Neural cell (in vitro differentiated cells): ENCODE results near the gene GDAP2. TPM values are rescaled to one million over a fixed set of nuclear protein-coding genes. Genes with fewer than 3 reads are reported as not detected.

Experiments used
- H2AFZ ChIP-seq: fragments of 200-600, 300-800 bp; sonication (generic), shearing (Covaris generic); 2 replicates; pipeline ENCODE4 v1.6.0; 2014; ENCODE audit warnings: low read depth, mild to moderate bottlenecking, antibody characterized with exemption, low read length, moderate library complexity
- H3F3A ChIP-seq: fragments of 200-600 bp; shearing (Covaris generic); 2 replicates; pipeline ENCODE4 v1.6.1; 2016; ENCODE audit warnings: mild to moderate bottlenecking, moderate library complexity, mixed read lengths, antibody characterized with exemption, low read length; ENCODE audit not compliant: insufficient read depth, poor library complexity, severe bottlenecking
- H3K27ac ChIP-seq: fragments of 200-600, 300-800 bp; sonication (generic), shearing (Covaris generic); 2 replicates; pipeline ENCODE4 v1.5.1; 2014; ENCODE audit warnings: mild to moderate bottlenecking, low read length, moderate library complexity
- H3K27me3 ChIP-seq: fragments of 300-800, 200-600 bp; sonication (generic), shearing (Covaris generic); 2 replicates; pipeline ENCODE4 v1.6.0; 2014; ENCODE audit warnings: mild to moderate bottlenecking, low read depth, low read length, moderate library complexity; ENCODE audit not compliant: insufficient read depth
- H3K36me3 ChIP-seq: fragments of 300-800, 200-600 bp; sonication (generic), shearing (Covaris generic); 2 replicates; pipeline ENCODE4 v1.5.1; 2014; ENCODE audit warnings: mild to moderate bottlenecking, antibody characterized with exemption, low read length, moderate library complexity; ENCODE audit not compliant: insufficient read depth
- H3K4me2 ChIP-seq: fragments of 300-800, 200-600 bp; sonication (generic), shearing (Covaris generic); 2 replicates; pipeline ENCODE4 v1.6.0; 2014; ENCODE audit warnings: mild to moderate bottlenecking, low read length
- H3K4me3 ChIP-seq: fragments of 300-800, 200-600 bp; sonication (generic), shearing (Covaris generic); 2 replicates; pipeline ENCODE4 v1.5.1; 2014; ENCODE audit warnings: mild to moderate bottlenecking, low read length, moderate library complexity
- H3K79me2 ChIP-seq: fragments of 200-600 bp; shearing (Covaris generic); replicated peaks from 2 replicates; pipeline ENCODE4 v1.6.0; 2014; ENCODE audit warnings: mild to moderate bottlenecking, low read length, moderate library complexity; ENCODE audit not compliant: insufficient read depth
- H3K9ac ChIP-seq: fragments of 300-800, 200-600 bp; sonication (generic), shearing (Covaris generic); 2 replicates; pipeline ENCODE4 v1.6.1; 2016; ENCODE audit warnings: mild to moderate bottlenecking, low read length, mixed read lengths
- H3K9me2 ChIP-seq: fragments of 200-600 bp; shearing (Covaris generic); 2 replicates; pipeline ENCODE4 v1.6.1; 2016; ENCODE audit warnings: mild to moderate bottlenecking, low read length, mixed read lengths; ENCODE audit not compliant: insufficient read depth
- H3K9me3 ChIP-seq: fragments of 200-600, 300-800 bp; sonication (generic), shearing (Covaris generic); 2 replicates; pipeline ENCODE4 v1.6.1; 2016; ENCODE audit warnings: mild to moderate bottlenecking, mixed run types, low read length, moderate library complexity, mixed read lengths
- H4K20me1 ChIP-seq: fragments of 200-600 bp; shearing (Covaris generic); 2 replicates; pipeline ENCODE4 v1.6.1; 2016; ENCODE audit warnings: mild to moderate bottlenecking, mixed run types; ENCODE audit not compliant: insufficient read depth
- EP300 ChIP-seq: fragments of 450-650 bp; conservative IDR thresholded peaks from 2 replicates; pipeline ENCODE4 v1.6.1; 2014; ENCODE audit warnings: antibody characterized with exemption, mild to moderate bottlenecking, moderate library complexity; ENCODE audit not compliant: poor library complexity, severe bottlenecking
- EZH2 ChIP-seq: fragments of 200-600, 300-800 bp; shearing (Covaris generic), sonication (generic); IDR thresholded peaks from 2 replicates; pipeline ENCODE4 v1.6.1; 2014; ENCODE audit warnings: antibody characterized with exemption, low read length, borderline replicate concordance, mild to moderate bottlenecking; ENCODE audit not compliant: insufficient read depth, poor library complexity, severe bottlenecking
- MXI1 ChIP-seq: fragments of 450-650 bp; conservative IDR thresholded peaks from 2 replicates; pipeline ENCODE4 v1.6.1; 2014; ENCODE audit warnings: antibody characterized with exemption, mild to moderate bottlenecking; ENCODE audit not compliant: poor library complexity, severe bottlenecking
- POLR2AphosphoS5 ChIP-seq: IDR thresholded peaks from 2 replicates; pipeline ENCODE4 v1.6.1; 2012
- RAD21 ChIP-seq: fragments of 450-650 bp; conservative IDR thresholded peaks from 2 replicates; pipeline ENCODE4 v1.6.1; 2014; ENCODE audit warnings: antibody characterized with exemption, mild to moderate bottlenecking, moderate library complexity
- SMC3 ChIP-seq: fragments of 450-650 bp; conservative IDR thresholded peaks from 2 replicates; pipeline ENCODE4 v1.6.1; 2014; ENCODE audit warnings: antibody characterized with exemption, mild to moderate bottlenecking, moderate library complexity; ENCODE audit not compliant: poor library complexity
- TAF1 ChIP-seq: IDR thresholded peaks from 2 replicates; pipeline ENCODE4 v1.6.1; 2012; ENCODE audit warnings: low read depth
- polyA plus RNA-seq: library from polyadenylated mRNA; depleted of rRNA; stranded (reverse); fragments of >200 nt; gene quantifications from 2 replicates; pipeline ENCODE4 v1.2.3, GENCODE V29; 2014
- TF ChIP-seq, protein P1 (sequence below): IDR thresholded peaks from 2 replicates; pipeline ENCODE4 v1.6.1; 2012; ENCODE audit warnings: borderline replicate concordance
- TF ChIP-seq, protein P2 (sequence below): fragments of 450-650 bp; IDR thresholded peaks from 2 replicates; pipeline ENCODE4 v1.5.1; 2014; ENCODE audit warnings: antibody characterized with exemption, mild to moderate bottlenecking, moderate library complexity; ENCODE audit not compliant: poor library complexity, severe bottlenecking

GDAP2 gene
- polyA plus RNA-seq, 1 donor from 2014 or later: 6.8 TPM

- no peaks in the 10 kb centered on the region for H3K9me3 ChIP-seq
- no peaks in the 10 kb centered on the region for H3K79me2 ChIP-seq
- no peaks in the 10 kb centered on the region for H3K27me3 ChIP-seq
- H3K4me3 ChIP-seq: no peak overlapping the region
- no peak overlapping the region for H3K4me2 ChIP-seq
- H2AFZ ChIP-seq: no peak overlapping the region
- TF ChIP-seq SMC3: no peak
- H3K9me2 ChIP-seq: no peaks in the 10 kb centered on the region
- no peaks in the 10 kb centered on the region for H3F3A ChIP-seq
- no peak overlapping the region for H3K27ac ChIP-seq
- H4K20me1 ChIP-seq: no peaks in the 10 kb centered on the region
- H3K36me3 ChIP-seq: peaks cover 9% of the 10 kb centered on the region
- H3K9ac ChIP-seq: no peak overlapping the region
These were observed 68.4 kb downstream of the GDAP2 start for GRCh38 chr1:117860896-117861610.

DNA sequence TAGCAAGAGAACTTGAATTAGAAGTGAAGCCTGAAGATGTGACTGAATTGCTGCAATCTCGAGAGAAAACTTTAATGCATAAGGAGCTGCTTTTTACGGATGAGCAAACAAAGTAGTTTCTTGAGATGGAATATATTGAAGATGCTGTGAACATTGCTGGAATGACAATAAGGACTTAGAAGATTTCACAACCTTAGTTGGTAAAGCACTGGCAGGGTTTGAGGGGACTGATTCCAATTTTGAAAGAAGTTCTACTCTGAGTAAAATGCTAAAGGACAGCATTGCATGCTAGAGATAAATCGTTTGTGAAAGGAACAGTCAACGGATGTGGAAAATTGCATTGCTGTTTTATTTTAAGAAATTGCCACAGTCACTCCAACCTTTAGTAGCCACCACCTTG lies 69.5 kb downstream of the GDAP2 start:
- Histone ChIP-seq H3K9me3 (no peaks in the 10 kb centered on the region), H3K4me2 (no peak overlapping the region), H3K27ac (no peak overlapping the region), H3K27me3 (no peaks in the 10 kb centered on the region), H2AFZ (no peak overlapping the region), H3K9ac (no peak overlapping the region), H3K36me3 (peaks cover 6% of the 10 kb centered on the region), H4K20me1 (no peaks in the 10 kb centered on the region), H3K4me3 (no peak overlapping the region), H3K79me2 (no peaks in the 10 kb centered on the region), H3F3A (no peaks in the 10 kb centered on the region), H3K9me2 (no peaks in the 10 kb centered on the region)
- TF ChIP-seq POLR2AphosphoS5 (no peak), EZH2 (no peak), EP300 (no peak), MXI1 (no peak), SMC3 (no peak), TAF1 (no peak), RAD21 (no peak)
- TF ChIP-seq, protein P1, sequence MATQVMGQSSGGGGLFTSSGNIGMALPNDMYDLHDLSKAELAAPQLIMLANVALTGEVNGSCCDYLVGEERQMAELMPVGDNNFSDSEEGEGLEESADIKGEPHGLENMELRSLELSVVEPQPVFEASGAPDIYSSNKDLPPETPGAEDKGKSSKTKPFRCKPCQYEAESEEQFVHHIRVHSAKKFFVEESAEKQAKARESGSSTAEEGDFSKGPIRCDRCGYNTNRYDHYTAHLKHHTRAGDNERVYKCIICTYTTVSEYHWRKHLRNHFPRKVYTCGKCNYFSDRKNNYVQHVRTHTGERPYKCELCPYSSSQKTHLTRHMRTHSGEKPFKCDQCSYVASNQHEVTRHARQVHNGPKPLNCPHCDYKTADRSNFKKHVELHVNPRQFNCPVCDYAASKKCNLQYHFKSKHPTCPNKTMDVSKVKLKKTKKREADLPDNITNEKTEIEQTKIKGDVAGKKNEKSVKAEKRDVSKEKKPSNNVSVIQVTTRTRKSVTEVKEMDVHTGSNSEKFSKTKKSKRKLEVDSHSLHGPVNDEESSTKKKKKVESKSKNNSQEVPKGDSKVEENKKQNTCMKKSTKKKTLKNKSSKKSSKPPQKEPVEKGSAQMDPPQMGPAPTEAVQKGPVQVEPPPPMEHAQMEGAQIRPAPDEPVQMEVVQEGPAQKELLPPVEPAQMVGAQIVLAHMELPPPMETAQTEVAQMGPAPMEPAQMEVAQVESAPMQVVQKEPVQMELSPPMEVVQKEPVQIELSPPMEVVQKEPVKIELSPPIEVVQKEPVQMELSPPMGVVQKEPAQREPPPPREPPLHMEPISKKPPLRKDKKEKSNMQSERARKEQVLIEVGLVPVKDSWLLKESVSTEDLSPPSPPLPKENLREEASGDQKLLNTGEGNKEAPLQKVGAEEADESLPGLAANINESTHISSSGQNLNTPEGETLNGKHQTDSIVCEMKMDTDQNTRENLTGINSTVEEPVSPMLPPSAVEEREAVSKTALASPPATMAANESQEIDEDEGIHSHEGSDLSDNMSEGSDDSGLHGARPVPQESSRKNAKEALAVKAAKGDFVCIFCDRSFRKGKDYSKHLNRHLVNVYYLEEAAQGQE: no peak

DNA sequence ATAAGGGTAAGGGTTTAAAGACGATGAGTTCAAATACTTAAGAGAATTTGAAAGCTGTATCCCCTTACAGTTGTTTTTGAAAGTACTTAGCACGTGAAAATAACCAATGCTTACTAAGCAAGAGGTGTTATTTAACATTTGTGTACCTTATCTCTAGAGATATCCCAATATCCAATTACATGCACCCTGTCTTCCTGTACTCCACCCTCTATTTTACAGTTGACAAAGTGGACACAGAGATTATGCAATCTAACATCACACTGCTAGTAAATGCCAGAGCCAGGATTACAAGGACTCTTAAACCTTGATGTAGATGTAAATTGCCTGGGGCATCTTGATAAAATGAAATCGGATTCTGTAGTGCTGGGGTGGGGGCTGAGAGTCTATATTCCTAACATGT lies 72.0 kb downstream of the GDAP2 start:
- no peak overlapping the region for H3K27ac ChIP-seq
- no peak overlapping the region for H2AFZ ChIP-seq
- H3K4me2 ChIP-seq: no peak overlapping the region
- no peak overlapping the region for H3K9ac ChIP-seq
- H3K9me3 ChIP-seq: no peaks in the 10 kb centered on the region
- no peaks in the 10 kb centered on the region for H4K20me1 ChIP-seq
- H3K36me3 ChIP-seq: no peaks in the 10 kb centered on the region
- no peaks in the 10 kb centered on the region for H3K79me2 ChIP-seq
- H3F3A ChIP-seq: no peaks in the 10 kb centered on the region
- TF ChIP-seq MXI1 (no peak), POLR2AphosphoS5 (no peak), EP300 (no peak), RAD21 (no peak), SMC3 (no peak), TAF1 (no peak), EZH2 (no peak)
- TF ChIP-seq, protein P1: no peak
- TF ChIP-seq, protein P2, sequence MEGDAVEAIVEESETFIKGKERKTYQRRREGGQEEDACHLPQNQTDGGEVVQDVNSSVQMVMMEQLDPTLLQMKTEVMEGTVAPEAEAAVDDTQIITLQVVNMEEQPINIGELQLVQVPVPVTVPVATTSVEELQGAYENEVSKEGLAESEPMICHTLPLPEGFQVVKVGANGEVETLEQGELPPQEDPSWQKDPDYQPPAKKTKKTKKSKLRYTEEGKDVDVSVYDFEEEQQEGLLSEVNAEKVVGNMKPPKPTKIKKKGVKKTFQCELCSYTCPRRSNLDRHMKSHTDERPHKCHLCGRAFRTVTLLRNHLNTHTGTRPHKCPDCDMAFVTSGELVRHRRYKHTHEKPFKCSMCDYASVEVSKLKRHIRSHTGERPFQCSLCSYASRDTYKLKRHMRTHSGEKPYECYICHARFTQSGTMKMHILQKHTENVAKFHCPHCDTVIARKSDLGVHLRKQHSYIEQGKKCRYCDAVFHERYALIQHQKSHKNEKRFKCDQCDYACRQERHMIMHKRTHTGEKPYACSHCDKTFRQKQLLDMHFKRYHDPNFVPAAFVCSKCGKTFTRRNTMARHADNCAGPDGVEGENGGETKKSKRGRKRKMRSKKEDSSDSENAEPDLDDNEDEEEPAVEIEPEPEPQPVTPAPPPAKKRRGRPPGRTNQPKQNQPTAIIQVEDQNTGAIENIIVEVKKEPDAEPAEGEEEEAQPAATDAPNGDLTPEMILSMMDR: no peak
- H3K9me2 ChIP-seq: no peaks in the 10 kb centered on the region
- H3K4me3 ChIP-seq: no peak overlapping the region
- H3K27me3 ChIP-seq: no peaks in the 10 kb centered on the region
